Activated T-cell treated with anti-CD3 and anti-CD28 coated beads, Interleukin-2, amount 50 U/mL, for 24 hours (primary cell): Measurements from ENCODE around the gene PDE4A.
"Not testable (repeated sequence)": the region's sequence is repeated elsewhere in the genome, so short reads cannot be mapped to it uniquely, and the experiment has no call there.

ENCODE experiments used
- DNase-seq: peaks from one replicate; pipeline ENCODE4 v3.0.0-alpha.2; 2020
- H3K27ac Mint-ChIP-seq: 2 replicates; pipeline ENCODE4 v1.8.0; 2020; ENCODE audit warnings: mild to moderate bottlenecking, mixed read lengths
- H3K27me3 Mint-ChIP-seq: 2 replicates; pipeline ENCODE4 v1.8.0; 2020; ENCODE audit warnings: mixed read lengths
- H3K36me3 Mint-ChIP-seq: 2 replicates; pipeline ENCODE4 v1.8.0; 2020; ENCODE audit warnings: low read depth, mixed read lengths
- H3K4me1 Mint-ChIP-seq: 2 replicates; pipeline ENCODE4 v1.8.0; 2020; ENCODE audit warnings: low read depth, mixed read lengths
- H3K4me3 Mint-ChIP-seq: 2 replicates; pipeline ENCODE4 v1.8.0; 2020; ENCODE audit warnings: mild to moderate bottlenecking, moderate library complexity, mixed read lengths
- H3K9me3 Mint-ChIP-seq: 2 replicates; pipeline ENCODE4 v1.8.0; 2020; ENCODE audit warnings: mixed read lengths

The PDE4A gene

DNA sequence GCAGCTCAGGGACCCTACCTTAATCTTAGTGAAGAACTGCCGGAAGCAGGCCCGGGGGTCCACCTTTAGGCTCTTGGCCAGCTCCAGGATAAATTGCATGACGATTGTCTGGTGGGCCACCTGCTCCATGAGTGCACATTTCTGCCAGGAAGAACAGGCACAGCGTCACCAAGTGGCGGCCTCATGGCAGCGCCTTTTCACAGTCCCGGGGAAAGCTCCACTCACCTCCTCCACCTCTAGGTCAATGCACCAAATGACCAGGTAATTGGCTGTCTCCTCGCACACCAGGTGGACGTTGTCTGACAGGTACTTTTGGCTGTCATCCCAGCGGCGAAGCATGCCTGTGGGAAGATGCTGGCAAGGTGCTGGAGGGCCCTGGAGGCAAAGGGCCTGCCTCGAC lies 25.3 kb upstream of the PDE4A start:
- H3K4me1 Mint-ChIP-seq, result peaks cover 16% of the 10 kb centered on the region
- H3K27me3 Mint-ChIP-seq, result no peaks in the 10 kb centered on the region
- peaks cover 87% of the 10 kb centered on the region for H3K36me3 Mint-ChIP-seq
- no peak overlapping the region for H3K27ac Mint-ChIP-seq
- no peaks in the 10 kb centered on the region for H3K9me3 Mint-ChIP-seq
- DNase-seq, result no peak
- no peak overlapping the region for H3K4me3 Mint-ChIP-seq

DNA sequence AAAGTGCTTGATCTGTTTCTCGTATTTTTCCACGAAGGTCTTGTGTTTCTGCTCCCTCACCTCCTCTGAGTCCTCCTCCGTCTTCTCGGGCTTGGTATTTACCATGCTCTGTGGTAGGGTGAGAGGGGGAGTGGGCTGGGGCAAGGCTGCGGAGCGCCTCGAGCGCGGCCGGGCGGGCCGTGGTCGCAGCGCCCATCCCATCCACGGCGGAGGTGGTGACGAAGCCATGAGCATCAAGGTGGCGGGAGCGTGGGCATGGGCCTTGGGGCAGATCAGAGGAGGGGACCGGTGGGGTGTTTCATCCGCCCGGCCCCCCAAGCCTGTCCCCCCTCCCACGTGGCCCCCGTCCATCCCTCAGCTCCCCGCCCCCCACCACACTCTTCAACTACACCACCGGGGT lies 24.9 kb upstream of the PDE4A start:
- H3K27ac Mint-ChIP-seq, result no peak overlapping the region
- DNase-seq, result no peak
- no peaks in the 10 kb centered on the region for H3K9me3 Mint-ChIP-seq
- peaks cover 87% of the 10 kb centered on the region for H3K36me3 Mint-ChIP-seq
- no peak overlapping the region for H3K4me3 Mint-ChIP-seq
- H3K27me3 Mint-ChIP-seq, result no peaks in the 10 kb centered on the region
- H3K4me1 Mint-ChIP-seq, result peaks cover 20% of the 10 kb centered on the region

GRCh38 chr19:10395917-10396316 lies 24.4 kb upstream of the PDE4A start:
- peaks cover 86% of the 10 kb centered on the region for H3K36me3 Mint-ChIP-seq
- no peak for DNase-seq
- no peaks in the 10 kb centered on the region for H3K27me3 Mint-ChIP-seq
- H3K9me3 Mint-ChIP-seq, result no peaks in the 10 kb centered on the region
- peak overlapping the region; percentile 52 for H3K27ac Mint-ChIP-seq
- no peak overlapping the region for H3K4me3 Mint-ChIP-seq
- peaks cover 25% of the 10 kb centered on the region for H3K4me1 Mint-ChIP-seq

DNA sequence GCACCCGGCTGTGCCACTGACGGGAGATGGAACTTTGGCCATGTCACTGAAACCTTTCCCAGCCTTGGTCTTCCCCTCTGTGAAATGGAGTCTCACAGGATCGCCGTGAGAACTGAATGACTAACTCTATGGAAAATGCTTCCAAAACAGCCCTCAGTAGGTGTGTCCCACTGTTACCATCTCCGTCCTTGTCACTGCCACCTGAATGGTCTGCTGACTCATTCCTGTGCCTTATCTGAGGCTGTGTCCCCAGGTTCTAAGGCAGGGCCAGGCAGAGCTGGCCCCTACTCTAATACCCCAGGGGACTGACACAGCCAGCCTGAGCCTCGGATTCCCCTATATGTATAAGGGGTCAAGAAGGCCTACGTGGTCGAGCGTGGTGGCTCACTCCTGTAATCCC lies 21.5 kb upstream of the PDE4A start:
- Mint-ChIP-seq H3K4me3 (no peak overlapping the region), H3K9me3 (no peaks in the 10 kb centered on the region), H3K27ac (peak overlapping the region; percentile 82), H3K36me3 (peaks cover 85% of the 10 kb centered on the region), H3K4me1 (peaks cover 43% of the 10 kb centered on the region), H3K27me3 (no peaks in the 10 kb centered on the region)
- no peak for DNase-seq

- H3K4me3 Mint-ChIP-seq, H3K9me3 Mint-ChIP-seq, H3K27ac Mint-ChIP-seq, H3K27me3 Mint-ChIP-seq, DNase-seq: not testable (repeated sequence)
- peaks cover 82% of the 10 kb centered on the region for H3K36me3 Mint-ChIP-seq
- H3K4me1 Mint-ChIP-seq, result peaks cover 48% of the 10 kb centered on the region
Observed at GRCh38 chr19:10399340-10399739, 21.0 kb upstream of the PDE4A start.

- Mint-ChIP-seq H3K36me3 (peaks cover 78% of the 10 kb centered on the region), H3K27ac (peak overlapping the region; percentile 67), H3K4me1 (peaks cover 52% of the 10 kb centered on the region), H3K27me3 (no peaks in the 10 kb centered on the region), H3K4me3 (no peak overlapping the region), H3K9me3 (no peaks in the 10 kb centered on the region)
- DNase-seq, result no peak
Observed at GRCh38 chr19:10399878-10400277, 20.5 kb upstream of the PDE4A start.

DNA sequence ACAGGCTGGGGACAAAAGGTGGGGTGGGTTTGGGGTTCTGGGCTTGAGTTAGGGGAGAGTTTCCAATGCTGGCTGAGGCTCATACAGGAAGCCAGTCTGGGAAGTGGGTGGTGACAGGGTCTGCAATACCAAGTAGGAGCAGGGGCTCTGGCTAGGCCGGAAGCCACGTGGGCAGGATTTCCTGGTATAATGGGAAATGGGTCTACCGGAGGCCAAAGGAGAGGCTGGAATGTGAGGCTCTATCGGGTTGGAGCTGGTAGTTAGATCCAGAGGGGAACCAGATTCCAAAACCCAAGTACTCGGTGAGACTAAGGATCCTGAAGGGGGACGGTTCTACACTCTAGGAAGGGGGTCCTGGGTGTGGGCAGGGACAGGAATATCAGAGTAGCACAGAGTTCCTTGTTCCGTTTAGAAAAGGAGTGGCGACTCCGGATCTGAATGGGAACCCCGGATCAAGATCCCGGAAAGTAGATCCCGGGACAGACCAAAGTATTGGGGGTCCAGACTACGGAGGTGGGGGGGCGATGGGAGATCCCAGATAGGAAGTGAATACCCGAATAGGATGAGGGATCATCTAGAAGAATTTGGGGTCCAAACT lies 17.8 kb upstream of the PDE4A start:
- Mint-ChIP-seq H3K27me3 (no peaks in the 10 kb centered on the region), H3K4me1 (peaks cover 73% of the 10 kb centered on the region), H3K27ac (peak overlapping the region; percentile 97), H3K9me3 (no peaks in the 10 kb centered on the region), H3K36me3 (peaks cover 55% of the 10 kb centered on the region), H3K4me3 (peak overlapping the region; percentile 98)
- no peak for DNase-seq

DNA sequence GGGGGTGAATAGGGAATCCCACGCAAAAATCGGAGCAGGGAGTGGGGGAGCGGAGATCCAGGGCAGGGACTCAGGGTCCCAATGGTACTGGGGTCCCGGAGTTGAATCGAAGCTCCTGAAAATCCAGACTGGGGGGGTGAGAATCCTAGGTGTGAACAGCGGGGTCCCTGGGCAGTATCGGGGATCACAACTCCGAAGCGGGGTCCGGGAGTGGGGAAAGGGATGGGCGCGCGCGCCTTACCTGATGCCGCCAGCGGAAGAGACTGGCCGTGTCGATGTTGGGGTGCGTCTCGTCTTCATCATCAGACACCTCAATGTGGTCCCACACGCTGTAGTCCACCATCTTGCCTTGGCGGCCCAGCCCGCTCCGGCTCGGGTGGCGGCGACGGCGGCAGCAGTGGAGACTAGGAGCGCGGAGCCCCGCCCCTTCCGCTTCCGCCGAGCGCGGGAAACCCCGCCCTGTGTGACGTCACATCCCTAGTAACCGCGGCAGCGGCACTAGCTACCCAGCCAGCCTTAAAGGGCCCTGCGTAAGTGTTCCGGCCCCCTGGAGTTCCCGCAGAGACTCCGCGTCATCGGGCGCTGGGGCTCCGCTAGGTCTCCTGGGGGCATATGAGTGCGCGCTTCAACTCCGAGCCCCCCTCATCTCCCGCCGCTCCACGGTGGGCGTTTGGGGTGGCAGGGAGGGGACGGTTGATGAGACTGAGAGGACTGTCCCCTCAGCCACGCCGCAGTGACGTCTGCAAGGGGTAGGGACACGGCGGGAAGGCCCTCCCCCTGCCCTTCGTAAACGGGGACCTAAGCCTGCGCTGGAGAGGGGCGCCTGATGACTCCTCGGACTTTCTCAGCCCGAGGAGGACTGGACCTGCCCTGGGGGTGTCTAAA lies 17.0 kb upstream of the PDE4A start, which contains the start of gene CDC37:
TSS of gene CDC37 (minus strand) at position 406 of the 885 bp plus-strand sequence. CDS start at position 343, 63 bp downstream.
- H3K27me3 Mint-ChIP-seq, result no peaks in the 10 kb centered on the region
- peak within 1 kb of the TSS; percentile 97 for H3K27ac Mint-ChIP-seq
- peak within 1 kb of the TSS; percentile 98 for H3K4me3 Mint-ChIP-seq
- DNase-seq, result peak; percentile 99
- no peaks in the 10 kb centered on the region for H3K9me3 Mint-ChIP-seq
- H3K36me3 Mint-ChIP-seq, result peaks cover 46% of the 10 kb centered on the region
- H3K4me1 Mint-ChIP-seq, result peaks cover 74% of the 10 kb centered on the region

DNA sequence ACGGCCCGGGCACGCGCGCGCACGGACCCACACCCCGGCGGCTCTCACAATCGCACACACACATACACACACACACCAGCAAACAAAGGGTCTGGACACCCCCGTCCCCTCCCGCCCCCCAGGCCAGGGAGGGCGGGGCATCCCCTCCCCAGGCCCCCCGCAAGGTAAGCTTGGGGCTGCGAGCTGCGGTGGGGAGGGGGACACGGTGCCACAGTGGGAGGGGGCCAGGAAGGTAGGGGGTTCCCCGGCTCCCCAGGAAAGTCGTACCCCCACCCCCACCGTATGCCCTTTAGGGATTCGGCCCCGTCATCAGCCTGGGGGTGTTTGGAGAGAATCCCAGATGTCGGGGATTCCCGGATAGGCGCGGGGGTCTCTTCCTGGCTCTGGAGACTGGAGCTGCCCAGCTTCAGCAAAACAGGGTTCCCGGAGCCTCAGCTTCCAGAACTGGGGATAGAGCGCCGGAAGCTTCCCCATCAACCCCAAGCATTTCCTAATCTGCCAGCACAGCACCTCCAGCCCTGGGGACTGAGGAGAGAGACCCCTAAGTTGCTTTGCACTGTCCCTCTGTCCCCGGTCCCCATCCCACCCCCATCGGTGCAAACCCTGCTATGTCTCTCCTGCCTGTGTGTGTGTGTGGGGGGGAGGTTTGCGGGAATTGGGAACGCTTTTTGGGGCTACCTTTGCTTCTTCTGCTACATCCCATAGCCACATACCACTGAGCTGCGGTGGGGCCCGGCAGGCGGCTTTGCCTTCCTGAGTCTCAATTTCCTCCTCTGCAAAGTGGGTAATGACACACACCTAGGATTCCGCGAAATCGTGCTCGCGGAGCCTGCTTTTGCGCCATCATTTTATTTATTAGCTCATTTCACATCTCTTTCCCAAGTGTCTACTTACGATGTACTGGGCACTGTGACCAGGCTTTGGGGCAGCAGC lies 15.2 kb upstream of the PDE4A start:
- peaks cover 83% of the 10 kb centered on the region for H3K4me1 Mint-ChIP-seq
- peak; percentile 73 for DNase-seq
- H3K27ac Mint-ChIP-seq, result peak overlapping the region; percentile 97
- H3K36me3 Mint-ChIP-seq, result peaks cover 35% of the 10 kb centered on the region
- H3K9me3 Mint-ChIP-seq, result no peaks in the 10 kb centered on the region
- H3K27me3 Mint-ChIP-seq, result no peaks in the 10 kb centered on the region
- H3K4me3 Mint-ChIP-seq, result peak overlapping the region; percentile 98

- no peaks in the 10 kb centered on the region for H3K27me3 Mint-ChIP-seq
- no peaks in the 10 kb centered on the region for H3K9me3 Mint-ChIP-seq
- peaks cover 25% of the 10 kb centered on the region for H3K36me3 Mint-ChIP-seq
- no peak overlapping the region for H3K4me3 Mint-ChIP-seq
- peaks cover 80% of the 10 kb centered on the region for H3K4me1 Mint-ChIP-seq
- DNase-seq, result no peak
- peak overlapping the region; percentile 92 for H3K27ac Mint-ChIP-seq
Observed at GRCh38 chr19:10406191-10406590, 14.1 kb upstream of the PDE4A start.

DNA sequence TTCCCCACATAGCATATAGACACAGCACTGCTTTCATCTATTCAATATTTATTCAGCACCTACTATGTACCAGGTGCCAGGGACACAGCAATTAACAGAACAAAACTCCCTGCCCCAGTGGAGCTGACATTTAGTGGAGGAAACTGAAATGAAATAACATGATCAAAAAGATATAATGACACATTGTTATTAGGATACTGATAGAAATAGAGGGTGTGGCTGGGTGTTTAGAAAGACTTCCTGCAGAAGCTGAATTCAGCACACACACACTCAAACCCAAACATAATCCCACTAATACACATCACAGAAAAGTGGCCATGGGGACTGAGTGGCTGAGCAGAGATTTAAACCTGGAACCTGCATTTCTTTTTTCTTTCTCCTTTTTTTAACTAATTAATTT lies 13.2 kb upstream of the PDE4A start:
- Mint-ChIP-seq H3K36me3 (peaks cover 18% of the 10 kb centered on the region), H3K27me3 (no peaks in the 10 kb centered on the region), H3K4me3 (no peak overlapping the region), H3K9me3 (no peaks in the 10 kb centered on the region), H3K27ac (no peak overlapping the region), H3K4me1 (peaks cover 79% of the 10 kb centered on the region)
- DNase-seq, result no peak

- DNase-seq, result peak; percentile 77
- Mint-ChIP-seq H3K9me3 (no peaks in the 10 kb centered on the region), H3K4me3 (peak overlapping the region; percentile 39), H3K36me3 (peaks cover 3% of the 10 kb centered on the region), H3K27ac (peak overlapping the region; percentile 87), H3K27me3 (no peaks in the 10 kb centered on the region), H3K4me1 (peaks cover 84% of the 10 kb centered on the region)
Observed at GRCh38 chr19:10408511-10409283, 11.6 kb upstream of the PDE4A start.

- H3K4me1 Mint-ChIP-seq, result peaks cover 73% of the 10 kb centered on the region
- not testable (repeated sequence) for H3K9me3 Mint-ChIP-seq, H3K4me3 Mint-ChIP-seq, DNase-seq, H3K27me3 Mint-ChIP-seq, H3K27ac Mint-ChIP-seq, H3K36me3 Mint-ChIP-seq
Observed at GRCh38 chr19:10411224-10411623, 9.1 kb upstream of the PDE4A start.
